ENCODE results near the gene PABPN1L.

PABPN1L gene

GRCh38 chr16:88866151-88866920, at the start of gene PABPN1L:
TSS of gene PABPN1L (minus strand) at chr16:88866660. CDS start at chr16:88866606, 54 bp downstream.
- DNase-seq (ENCODE audit: low read depth) = no peak

- no peak for DNase-seq (ENCODE audit: low read depth)
Measured at GRCh38 chr16:88915639-88916327, 49.3 kb upstream of the PABPN1L start.

- no peak for DNase-seq (ENCODE audit: low read depth)
Measured at GRCh38 chr16:88914750-88915368, 48.4 kb upstream of the PABPN1L start.

GRCh38 chr16:88913870-88914269, 47.4 kb upstream of the PABPN1L start:
- no peak for DNase-seq (ENCODE audit: low read depth)

GRCh38 chr16:88913001-88913612, 46.6 kb upstream of the PABPN1L start:
- DNase-seq (ENCODE audit: low read depth) = no peak

GRCh38 chr16:88912556-88912955, 46.1 kb upstream of the PABPN1L start:
- DNase-seq (ENCODE audit: low read depth) = no peak

- no peak for DNase-seq (ENCODE audit: low read depth)
Measured at GRCh38 chr16:88911946-88912310, 45.5 kb upstream of the PABPN1L start.

GRCh38 chr16:88911136-88911945, 44.9 kb upstream of the PABPN1L start:
- DNase-seq (ENCODE audit: low read depth) = no peak

GRCh38 chr16:88910284-88911135, 44.0 kb upstream of the PABPN1L start:
- no peak for DNase-seq (ENCODE audit: low read depth)

GRCh38 chr16:88909431-88910210, 43.2 kb upstream of the PABPN1L start:
- DNase-seq (ENCODE audit: low read depth) = no peak

GRCh38 chr16:88908307-88908706, 41.8 kb upstream of the PABPN1L start:
- no peak for DNase-seq (ENCODE audit: low read depth)

- DNase-seq (ENCODE audit: low read depth) = no peak
Measured at GRCh38 chr16:88907768-88908167, 41.3 kb upstream of the PABPN1L start.

GRCh38 chr16:88906535-88907105, 40.2 kb upstream of the PABPN1L start:
- no peak for DNase-seq (ENCODE audit: low read depth)

GRCh38 chr16:88906020-88906419, 39.6 kb upstream of the PABPN1L start:
- DNase-seq (ENCODE audit: low read depth) = no peak

- no peak for DNase-seq (ENCODE audit: low read depth)
Measured at GRCh38 chr16:88905563-88905962, 39.1 kb upstream of the PABPN1L start.

- no peak for DNase-seq (ENCODE audit: low read depth)
Measured at GRCh38 chr16:88904676-88905365, 38.4 kb upstream of the PABPN1L start.

GRCh38 chr16:88903267-88903666, 36.8 kb upstream of the PABPN1L start:
- no peak for DNase-seq (ENCODE audit: low read depth)

GRCh38 chr16:88902744-88903143, 36.3 kb upstream of the PABPN1L start:
- DNase-seq (ENCODE audit: low read depth) = no peak

- no peak for DNase-seq (ENCODE audit: low read depth)
Measured at GRCh38 chr16:88901718-88902337, 35.4 kb upstream of the PABPN1L start.
